PC-3 (cell line): ENCODE data around the gene RTN3. TPM values are rescaled to one million over a fixed set of nuclear protein-coding genes. Genes with fewer than 3 reads are reported as not detected.
A peak's percentile ranks its signal among the peaks of the same experiment; 100 is the strongest.

Experiments used
- ATAC-seq: fragments of 200-7000 bp; cut with Tn5 transposase; 2 replicates; pipeline ENCODE4 v1.9.1; 2020; ENCODE audit warnings: mild to moderate bottlenecking, moderate library complexity
- BruUV-seq: library from RNA; stranded (reverse); fragments of 400-500 nt; replicated peaks from 2 replicates; lab custom pipeline; 2021; lab: Mats Ljungman, UMichigan
- CTCF ChIA-PET: fragments of 300-600 bp; sonication (Branson Sonifier 250); formaldehyde crosslinking; loops from one replicate; lab custom pipeline; 2022; ENCODE audit warnings: antibody characterized with exemption; lab: Charles Lee
- POLR2A ChIA-PET: fragments of 300-600 bp; sonication (Branson Sonifier 250); formaldehyde crosslinking; loops from one replicate; lab custom pipeline; 2022; ENCODE audit warnings: antibody characterized with exemption; ENCODE audit not compliant: unreplicated experiment; lab: Charles Lee
- DNase-seq: peaks from one replicate; pipeline ENCODE4 v3.0.0-alpha.2; 2015
- H2AFZ ChIP-seq: fragments of 300-600 bp; sonication (generic); 2 replicates; pipeline ENCODE4 v1.6.0; 2016; ENCODE audit warnings: antibody characterized with exemption, low read length
- H3F3A ChIP-seq: fragments of 300-600 bp; sonication (generic); one replicate; pipeline ENCODE4 v1.6.0; 2017; ENCODE audit warnings: antibody characterized with exemption, low read length, control low read depth, mild to moderate bottlenecking; ENCODE audit not compliant: unreplicated experiment
- H3K27ac ChIP-seq: fragments of 300-600 bp; sonication (generic); 2 replicates; pipeline ENCODE4 v1.5.1; 2016; ENCODE audit warnings: mild to moderate bottlenecking, low read length
- H3K27me3 ChIP-seq: fragments of 300-600 bp; sonication (generic); 2 replicates; pipeline ENCODE4 v1.6.1; 2016; ENCODE audit warnings: low read length, mixed read lengths
- H3K36me3 ChIP-seq: fragments of 300-600 bp; sonication (generic); 2 replicates; pipeline ENCODE4 v1.6.1; 2016; ENCODE audit warnings: low read depth, mixed run types, low read length, mixed read lengths
- H3K4me1 ChIP-seq: fragments of 300-600 bp; sonication (generic); 2 replicates; pipeline ENCODE4 v1.5.1; 2016; ENCODE audit warnings: low read length; ENCODE audit not compliant: insufficient read depth
- H3K4me2 ChIP-seq: fragments of 300-600 bp; sonication (generic); 2 replicates; pipeline ENCODE4 v1.6.0; 2016; ENCODE audit warnings: low read length
- H3K4me3 ChIP-seq: fragments of 300-600 bp; sonication (generic); 2 replicates; pipeline ENCODE4 v1.5.1; 2016; ENCODE audit warnings: mild to moderate bottlenecking, low read length, mixed read lengths
- H3K79me2 ChIP-seq: fragments of 300-600 bp; sonication (generic); 2 replicates; pipeline ENCODE4 v1.6.1; 2017; ENCODE audit warnings: low read length, mixed read lengths
- H3K9ac ChIP-seq: fragments of 300-600 bp; sonication (generic); 2 replicates; pipeline ENCODE4 v1.6.0; 2016; ENCODE audit warnings: mild to moderate bottlenecking, low read length
- H3K9me2 ChIP-seq: fragments of 300-600 bp; sonication (generic); replicated peaks from 2 replicates; pipeline ENCODE4 v1.6.1; 2016; ENCODE audit warnings: mixed run types, low read length, mixed read lengths
- H3K9me3 ChIP-seq: fragments of 300-600 bp; sonication (generic); 2 replicates; pipeline ENCODE4 v1.6.1; 2016; ENCODE audit warnings: low read length, mixed read lengths
- H4K20me1 ChIP-seq: fragments of 300-600 bp; sonication (generic); 2 replicates; pipeline ENCODE4 v1.6.1; 2016; ENCODE audit warnings: low read length, mixed read lengths
- EZH2 ChIP-seq: fragments of 300-600 bp; sonication (generic); IDR thresholded peaks from one replicate; pipeline ENCODE4 v1.6.1; 2017; ENCODE audit warnings: antibody characterized with exemption, mild to moderate bottlenecking, low read length; ENCODE audit not compliant: unreplicated experiment
- EZH2phosphoT487 ChIP-seq: fragments of 300-600 bp; sonication (generic); IDR thresholded peaks from 2 replicates; pipeline ENCODE4 v1.6.1; 2018; ENCODE audit warnings: mild to moderate bottlenecking, antibody characterized with exemption, low read length, borderline replicate concordance
- intact Hi-C: fragments of 100-400 bp; cut with micrococcal nuclease; formaldehyde crosslinking; loops from 2 replicates; pipeline ENCODE4 v1.9.0; 2023
- total RNA-seq: library from RNA; depleted of rRNA; stranded (reverse); fragments of >200 nt; gene quantifications from 2 replicates; pipeline ENCODE4 v1.2.3, GENCODE V29; 2014
- TF ChIP-seq, protein P1 (sequence below): fragments of 300-600 bp; sonication (generic); conservative IDR thresholded peaks from 2 replicates; pipeline ENCODE4 v1.5.1; 2017; ENCODE audit warnings: antibody characterized with exemption, low read depth, mild to moderate bottlenecking, low read length

The RTN3 gene
- total RNA-seq, 1 experiment from 2014 or later, result 100 TPM

DNA sequence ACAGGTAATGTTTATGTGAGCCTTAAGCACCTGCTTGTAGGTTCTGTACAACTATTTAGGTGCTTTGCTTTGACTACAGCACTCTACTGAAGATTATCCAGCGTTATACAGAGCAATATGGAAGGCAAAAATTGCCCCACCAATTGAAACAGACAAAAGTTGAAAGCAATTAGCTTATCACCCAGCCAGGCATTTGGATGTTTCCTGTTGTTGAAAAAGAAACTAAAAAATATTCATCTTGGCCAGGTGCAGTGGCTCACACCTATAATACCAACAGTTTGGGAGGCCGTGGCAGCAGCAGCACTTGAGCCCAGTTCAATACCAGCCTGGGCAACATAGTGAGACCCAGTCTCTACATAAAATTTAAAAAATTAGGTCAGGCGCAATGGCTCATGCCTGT is 28.6 kb upstream of the RTN3 start:
- Histone ChIP-seq H2AFZ (no peak overlapping the region), H3K27me3 (no peaks in the 10 kb centered on the region), H4K20me1 (no peaks in the 10 kb centered on the region), H3K27ac (no peak overlapping the region), H3K79me2 (peaks cover 8% of the 10 kb centered on the region), H3K9me2 (no peaks in the 10 kb centered on the region), H3K9me3 (no peaks in the 10 kb centered on the region), H3K4me3 (no peak overlapping the region), H3K36me3 (peaks cover 46% of the 10 kb centered on the region), H3F3A (no peaks in the 10 kb centered on the region), H3K4me2 (no peak overlapping the region), H3K4me1 (no peaks in the 10 kb centered on the region), H3K9ac (no peak overlapping the region)
- BruUV-seq, result no TSS peak
- ChIA-PET POLR2A (no interaction called here), CTCF (no interaction called here)
- TF ChIP-seq EZH2 (no peak), EZH2phosphoT487 (no peak)
- TF ChIP-seq, protein P1, sequence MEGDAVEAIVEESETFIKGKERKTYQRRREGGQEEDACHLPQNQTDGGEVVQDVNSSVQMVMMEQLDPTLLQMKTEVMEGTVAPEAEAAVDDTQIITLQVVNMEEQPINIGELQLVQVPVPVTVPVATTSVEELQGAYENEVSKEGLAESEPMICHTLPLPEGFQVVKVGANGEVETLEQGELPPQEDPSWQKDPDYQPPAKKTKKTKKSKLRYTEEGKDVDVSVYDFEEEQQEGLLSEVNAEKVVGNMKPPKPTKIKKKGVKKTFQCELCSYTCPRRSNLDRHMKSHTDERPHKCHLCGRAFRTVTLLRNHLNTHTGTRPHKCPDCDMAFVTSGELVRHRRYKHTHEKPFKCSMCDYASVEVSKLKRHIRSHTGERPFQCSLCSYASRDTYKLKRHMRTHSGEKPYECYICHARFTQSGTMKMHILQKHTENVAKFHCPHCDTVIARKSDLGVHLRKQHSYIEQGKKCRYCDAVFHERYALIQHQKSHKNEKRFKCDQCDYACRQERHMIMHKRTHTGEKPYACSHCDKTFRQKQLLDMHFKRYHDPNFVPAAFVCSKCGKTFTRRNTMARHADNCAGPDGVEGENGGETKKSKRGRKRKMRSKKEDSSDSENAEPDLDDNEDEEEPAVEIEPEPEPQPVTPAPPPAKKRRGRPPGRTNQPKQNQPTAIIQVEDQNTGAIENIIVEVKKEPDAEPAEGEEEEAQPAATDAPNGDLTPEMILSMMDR, result no peak
- ATAC-seq, result no peak
- intact Hi-C loops, result no loop called here
- no peak for DNase-seq

DNA sequence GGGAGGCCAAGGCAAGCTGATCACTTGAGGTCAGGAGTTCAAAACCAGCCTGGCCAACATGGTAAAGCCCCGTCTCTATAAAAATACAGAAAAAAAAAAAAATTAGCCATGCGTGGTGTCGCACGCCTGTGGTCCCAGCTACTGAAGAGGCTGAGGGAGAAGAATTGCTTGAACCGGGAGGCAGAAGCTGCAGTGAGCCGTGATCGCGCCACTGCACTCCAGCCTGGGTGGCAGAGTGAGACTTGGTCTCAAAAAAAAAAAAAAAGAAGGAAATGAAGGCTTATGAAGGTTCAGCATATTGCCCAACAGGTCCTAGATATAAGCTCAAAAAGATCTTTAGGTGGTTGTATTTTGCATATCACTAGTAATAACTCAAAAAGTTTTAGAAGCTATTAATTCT is 20.3 kb upstream of the RTN3 start:
- peaks cover 22% of the 10 kb centered on the region for H3K36me3 ChIP-seq
- ChIA-PET CTCF (no interaction called here), POLR2A (no interaction called here)
- peaks cover 4% of the 10 kb centered on the region; the same call in 1 of the 2 replicates for H4K20me1 ChIP-seq
- no peak overlapping the region for H2AFZ ChIP-seq
- TF ChIP-seq, protein P1, result no peak
- no peak for TF ChIP-seq EZH2phosphoT487
- TF ChIP-seq EZH2, result no peak
- peaks cover 18% of the 10 kb centered on the region for H3K4me1 ChIP-seq
- H3K4me2 ChIP-seq, result no peak overlapping the region
- BruUV-seq, result no TSS peak
- no peak overlapping the region for H3K4me3 ChIP-seq
- no peaks in the 10 kb centered on the region for H3K9me2 ChIP-seq
- H3F3A ChIP-seq, result no peaks in the 10 kb centered on the region
- no peaks in the 10 kb centered on the region for H3K27me3 ChIP-seq
- intact Hi-C loops, result no loop called here
- H3K79me2 ChIP-seq, result peaks cover 88% of the 10 kb centered on the region
- no peaks in the 10 kb centered on the region for H3K9me3 ChIP-seq
- H3K27ac ChIP-seq, result no peak overlapping the region
- no peak for DNase-seq
- H3K9ac ChIP-seq, result no peak overlapping the region
- ATAC-seq, result no peak

DNA sequence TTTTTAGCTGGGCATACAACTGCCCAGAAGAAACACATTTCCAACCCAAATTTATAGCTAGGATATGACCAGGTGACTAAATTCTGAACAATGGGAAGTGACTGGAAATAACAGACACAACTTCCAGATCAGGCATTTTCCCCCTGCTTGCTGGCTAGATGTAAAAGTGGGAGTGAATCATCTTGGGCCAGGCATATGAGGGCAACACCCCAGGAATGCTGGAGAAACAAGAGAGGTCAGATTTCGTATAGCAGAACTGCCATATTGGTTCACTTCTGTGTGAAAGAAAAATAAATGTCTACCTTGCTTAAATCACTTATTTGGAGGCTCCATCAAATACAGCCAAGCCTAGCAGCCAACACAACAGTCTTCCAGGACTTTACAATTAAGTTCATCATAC is 17.5 kb upstream of the RTN3 start:
- H3K9ac ChIP-seq, result no peak overlapping the region
- peaks cover 44% of the 10 kb centered on the region for H3K4me1 ChIP-seq
- ATAC-seq, result peak; percentile 53

More for the DNA sequence above, 17.5 kb upstream of the RTN3 start:
- no peak overlapping the region for H2AFZ ChIP-seq
- ChIA-PET CTCF (interaction anchor here (0.6 kb wide), 1 partner anchor 104 kb away, joined by 6 read pairs; no protein-coding TSS in a partner anchor), POLR2A (no interaction called here)
- H3K36me3 ChIP-seq, result peaks cover under 1% of the 10 kb centered on the region
- no peak overlapping the region for H3K4me3 ChIP-seq
- H3K9me2 ChIP-seq, result no peaks in the 10 kb centered on the region
- TF ChIP-seq, protein P1, result no peak
- no peak for TF ChIP-seq EZH2
- no peak for TF ChIP-seq EZH2phosphoT487
- H3K27me3 ChIP-seq, result no peaks in the 10 kb centered on the region
- H3K9me3 ChIP-seq, result no peaks in the 10 kb centered on the region
- peaks cover 4% of the 10 kb centered on the region; the same call in 1 of the 2 replicates for H4K20me1 ChIP-seq
- intact Hi-C loops, result no loop called here
- peaks cover 8% of the 10 kb centered on the region for H3F3A ChIP-seq
- peaks cover 94% of the 10 kb centered on the region for H3K79me2 ChIP-seq
- H3K4me2 ChIP-seq, result peak overlapping the region; percentile 57
- peak; percentile 86 for DNase-seq
- H3K27ac ChIP-seq, result peak overlapping the region; percentile 35
- BruUV-seq, result no TSS peak
